ENCODE results near the gene C1orf53.

C1orf53 gene

DNA sequence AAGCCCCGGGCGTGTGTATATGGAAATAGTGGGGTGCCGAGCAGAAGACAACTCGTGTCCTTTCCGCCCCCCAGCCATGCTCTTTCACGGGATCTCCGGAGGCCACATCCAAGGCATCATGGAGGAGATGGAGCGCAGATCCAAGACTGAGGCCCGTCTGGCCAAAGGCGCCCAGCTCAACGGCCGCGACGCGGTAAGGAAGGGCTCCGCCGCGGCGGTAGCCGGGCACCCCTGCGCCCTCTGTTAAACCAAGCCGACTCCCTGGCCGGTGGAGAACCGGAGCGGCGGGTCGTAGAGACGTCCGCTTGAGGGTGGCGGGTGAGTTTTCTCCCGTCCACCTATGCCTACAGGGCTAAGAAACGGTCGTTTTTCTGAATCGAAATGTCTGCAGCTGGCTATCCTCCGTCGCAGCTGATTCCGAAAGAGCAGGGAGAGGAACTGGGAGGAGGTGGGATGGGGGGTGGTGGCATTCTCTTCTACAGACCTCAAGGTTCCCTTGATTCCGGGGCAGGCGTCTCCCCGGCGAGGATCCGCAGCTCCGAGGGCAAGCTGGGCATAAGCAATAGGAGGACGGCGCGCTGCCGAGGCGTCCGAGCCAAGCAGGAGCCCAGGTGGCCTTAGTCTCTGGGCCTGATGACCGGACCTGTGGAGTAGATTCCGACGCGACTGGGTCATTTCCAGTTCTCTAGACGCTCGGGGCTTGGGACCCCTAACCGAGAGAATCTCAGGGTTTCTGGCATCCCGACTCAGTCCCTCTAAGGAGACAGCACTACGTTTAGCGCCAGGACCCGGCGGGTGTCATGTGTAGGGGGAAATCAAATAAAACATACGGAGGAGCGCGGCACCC, 15.6 kb downstream of the C1orf53 start:
- no peaks in the 10 kb centered on the region for H3K9me2 ChIP-seq (ENCODE audit: low read depth, low read length)
- H3K4me2 ChIP-seq (ENCODE audit: low read length): peak overlapping the region; percentile 79
- no peak overlapping the region for H2AFZ ChIP-seq (ENCODE audit: low read length)
- no peaks in the 10 kb centered on the region for H3K79me2 ChIP-seq (ENCODE audit: insufficient read depth, low read length)
- no peak overlapping the region for H3K9ac ChIP-seq (ENCODE audit: low read length)
- H3K9me3 ChIP-seq (ENCODE audit: low read length): no peaks in the 10 kb centered on the region
- H3K27ac ChIP-seq (ENCODE audit: low read depth, low read length, poor library complexity, severe bottlenecking): no peak overlapping the region
- H3K27me3 ChIP-seq (ENCODE audit: insufficient read depth, low read length): 0 out of 2 replicates have a peak, but pooled peaks cover 5% of the 10 kb centered on the region
- TF ChIP-seq, protein P1, sequence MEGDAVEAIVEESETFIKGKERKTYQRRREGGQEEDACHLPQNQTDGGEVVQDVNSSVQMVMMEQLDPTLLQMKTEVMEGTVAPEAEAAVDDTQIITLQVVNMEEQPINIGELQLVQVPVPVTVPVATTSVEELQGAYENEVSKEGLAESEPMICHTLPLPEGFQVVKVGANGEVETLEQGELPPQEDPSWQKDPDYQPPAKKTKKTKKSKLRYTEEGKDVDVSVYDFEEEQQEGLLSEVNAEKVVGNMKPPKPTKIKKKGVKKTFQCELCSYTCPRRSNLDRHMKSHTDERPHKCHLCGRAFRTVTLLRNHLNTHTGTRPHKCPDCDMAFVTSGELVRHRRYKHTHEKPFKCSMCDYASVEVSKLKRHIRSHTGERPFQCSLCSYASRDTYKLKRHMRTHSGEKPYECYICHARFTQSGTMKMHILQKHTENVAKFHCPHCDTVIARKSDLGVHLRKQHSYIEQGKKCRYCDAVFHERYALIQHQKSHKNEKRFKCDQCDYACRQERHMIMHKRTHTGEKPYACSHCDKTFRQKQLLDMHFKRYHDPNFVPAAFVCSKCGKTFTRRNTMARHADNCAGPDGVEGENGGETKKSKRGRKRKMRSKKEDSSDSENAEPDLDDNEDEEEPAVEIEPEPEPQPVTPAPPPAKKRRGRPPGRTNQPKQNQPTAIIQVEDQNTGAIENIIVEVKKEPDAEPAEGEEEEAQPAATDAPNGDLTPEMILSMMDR (IDR thresholded peaks at IDR 0.05; ENCODE audit: low read length): no peak
- TF ChIP-seq EZH2 (IDR thresholded peaks at IDR 0.05; ENCODE audit: borderline replicate concordance, low read length): no peak
- H3K4me3 ChIP-seq (ENCODE audit: low read depth, low read length, poor library complexity, severe bottlenecking): peak overlapping the region; percentile 38
- H4K20me1 ChIP-seq (ENCODE audit: insufficient read depth, low read length): no peaks in the 10 kb centered on the region
- H3K4me1 ChIP-seq (ENCODE audit: insufficient read depth, low read length, severe bottlenecking): peaks cover 18% of the 10 kb centered on the region
- H3F3A ChIP-seq (ENCODE audit: insufficient read depth, low read length): no peaks in the 10 kb centered on the region
- H3K36me3 ChIP-seq (ENCODE audit: insufficient read depth, low read length): no peaks in the 10 kb centered on the region

DNA sequence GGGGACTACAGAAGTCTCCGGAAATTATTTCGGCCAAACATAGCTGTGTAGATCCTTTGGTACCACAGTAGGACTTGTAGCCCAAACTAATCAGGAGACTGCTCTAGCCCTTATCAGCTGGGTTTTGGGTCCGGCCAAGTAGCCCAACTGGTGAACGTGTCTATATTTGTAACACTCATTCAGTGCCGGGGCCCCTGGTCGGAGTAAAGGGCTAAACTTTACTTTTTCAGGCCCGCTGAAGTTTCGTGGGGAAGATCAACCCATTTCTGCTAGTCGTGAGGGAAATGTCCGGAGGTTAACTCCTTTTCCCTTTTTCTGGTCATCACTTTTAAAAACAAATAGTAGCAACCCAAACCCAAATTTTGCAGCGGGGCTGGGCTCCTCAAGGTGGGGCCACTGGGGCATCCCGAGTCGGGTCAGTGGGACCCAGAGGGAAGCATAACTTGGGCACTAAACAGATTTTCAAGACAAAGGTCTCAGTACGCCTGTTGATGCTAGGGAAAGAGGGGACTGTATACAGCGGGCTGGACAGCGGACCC, 16.4 kb downstream of the C1orf53 start:
- Histone ChIP-seq H3K36me3 (ENCODE audit: insufficient read depth, low read length) (no peaks in the 10 kb centered on the region), H3K4me2 (ENCODE audit: low read length) (no peak overlapping the region), H3K4me3 (ENCODE audit: low read depth, low read length, poor library complexity, severe bottlenecking) (no peak overlapping the region), H3K27me3 (ENCODE audit: insufficient read depth, low read length) (0 out of 2 replicates have a peak, but pooled peaks cover 5% of the 10 kb centered on the region), H3K9me2 (ENCODE audit: low read depth, low read length) (no peaks in the 10 kb centered on the region), H4K20me1 (ENCODE audit: insufficient read depth, low read length) (no peaks in the 10 kb centered on the region), H3K79me2 (ENCODE audit: insufficient read depth, low read length) (no peaks in the 10 kb centered on the region), H3K27ac (ENCODE audit: low read depth, low read length, poor library complexity, severe bottlenecking) (no peak overlapping the region), H2AFZ (ENCODE audit: low read length) (no peak overlapping the region), H3K9me3 (ENCODE audit: low read length) (no peaks in the 10 kb centered on the region), H3K9ac (ENCODE audit: low read length) (no peak overlapping the region), H3F3A (ENCODE audit: insufficient read depth, low read length) (no peaks in the 10 kb centered on the region), H3K4me1 (ENCODE audit: insufficient read depth, low read length, severe bottlenecking) (peaks cover 18% of the 10 kb centered on the region)
- TF ChIP-seq, protein P1 (IDR thresholded peaks at IDR 0.05; ENCODE audit: low read length): no peak
- TF ChIP-seq EZH2 (IDR thresholded peaks at IDR 0.05; ENCODE audit: borderline replicate concordance, low read length): no peak

DNA sequence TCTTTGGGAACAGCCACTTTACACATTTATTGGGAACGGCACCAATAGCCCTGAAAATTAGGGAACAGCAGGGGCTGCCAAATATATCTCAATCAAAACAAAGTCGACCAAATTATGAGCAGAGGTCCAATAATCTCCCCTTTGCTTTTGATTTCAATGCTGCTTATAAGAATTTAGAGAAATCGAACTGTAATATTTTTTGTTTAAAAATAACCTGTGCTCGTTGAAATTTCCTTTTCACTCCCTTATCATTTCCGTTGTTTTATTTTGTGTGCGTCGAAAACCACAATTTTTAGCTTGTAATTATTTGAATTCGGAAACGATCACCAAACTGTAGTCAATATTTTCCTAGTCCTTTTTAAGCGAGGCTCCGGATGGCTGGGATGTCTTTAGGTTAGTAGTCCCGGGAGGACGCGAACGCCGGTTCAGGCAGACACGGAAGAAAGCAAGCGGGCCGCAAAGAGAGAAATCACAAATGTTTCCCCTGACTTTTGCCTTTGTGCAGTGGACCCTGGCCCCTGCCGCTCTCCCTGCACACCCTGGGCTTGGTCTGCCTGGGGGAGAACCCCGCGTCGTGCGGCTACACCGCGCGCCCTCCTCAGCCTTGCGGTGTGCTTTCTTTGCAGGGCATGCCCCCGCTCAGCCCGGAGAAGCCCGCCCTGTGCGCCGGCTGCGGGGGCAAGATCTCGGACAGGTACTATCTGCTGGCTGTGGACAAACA, 17.1 kb downstream of the C1orf53 start:
- TF ChIP-seq EZH2 (IDR thresholded peaks at IDR 0.05; ENCODE audit: borderline replicate concordance, low read length): no peak
- TF ChIP-seq, protein P1 (IDR thresholded peaks at IDR 0.05; ENCODE audit: low read length): no peak
- Histone ChIP-seq H2AFZ (ENCODE audit: low read length) (no peak overlapping the region), H3K36me3 (ENCODE audit: insufficient read depth, low read length) (no peaks in the 10 kb centered on the region), H3K4me3 (ENCODE audit: low read depth, low read length, poor library complexity, severe bottlenecking) (peak overlapping the region; percentile 42), H3F3A (ENCODE audit: insufficient read depth, low read length) (no peaks in the 10 kb centered on the region), H3K27me3 (ENCODE audit: insufficient read depth, low read length) (0 out of 2 replicates have a peak, but pooled peaks cover 5% of the 10 kb centered on the region), H3K4me1 (ENCODE audit: insufficient read depth, low read length, severe bottlenecking) (peaks cover 18% of the 10 kb centered on the region), H3K79me2 (ENCODE audit: insufficient read depth, low read length) (no peaks in the 10 kb centered on the region), H3K27ac (ENCODE audit: low read depth, low read length, poor library complexity, severe bottlenecking) (no peak overlapping the region), H4K20me1 (ENCODE audit: insufficient read depth, low read length) (no peaks in the 10 kb centered on the region), H3K9me3 (ENCODE audit: low read length) (no peaks in the 10 kb centered on the region), H3K9me2 (ENCODE audit: low read depth, low read length) (no peaks in the 10 kb centered on the region), H3K9ac (ENCODE audit: low read length) (no peak overlapping the region), H3K4me2 (ENCODE audit: low read length) (peak overlapping the region; percentile 47)
